H1 (cell line): ENCODE results near the gene TFG.
"Not testable (repeated sequence)": the region's sequence is repeated elsewhere in the genome, so short reads cannot be mapped to it uniquely, and the experiment has no call there.

Experiments
- CREB1 ChIP-seq: IDR thresholded peaks from 2 replicates; pipeline ENCODE4 v1.6.1; 2012; ENCODE audit warnings: inconsistent platforms
- CTCF ChIP-seq, 3 experiments: IDR thresholded peaks; 1 replicate in 2 of 3; 2 replicates in 1 of 3; pipeline versions ENCODE4 v1.5.1 to v1.6.1; 2011; ENCODE audit warnings: low read length in 3 of 3, mild to moderate bottlenecking in 3 of 3, inconsistent platforms in 2 of 3, low read depth in 1 of 3, moderate library complexity in 1 of 3; ENCODE audit not compliant: insufficient read depth in 1 of 3; ENCODE audit errors: control extremely low read depth in 1 of 3
- EZH2 ChIP-seq: fragments of 200-600 bp; sonication (generic); IDR thresholded peaks from 2 replicates; pipeline ENCODE4 v1.7.1; 2012; ENCODE audit warnings: low read depth, mild to moderate bottlenecking, moderate library complexity, low read length, inconsistent platforms; ENCODE audit not compliant: severe bottlenecking
- POLR2A ChIP-seq, 2 experiments: IDR thresholded peaks; 1 replicate in 1 of 2; 2 replicates in 1 of 2; pipeline ENCODE4 v1.6.1; 2011; ENCODE audit warnings: low read depth in 2 of 2, low read length in 2 of 2, mild to moderate bottlenecking in 2 of 2; ENCODE audit errors: control extremely low read depth in 1 of 2
- SUZ12 ChIP-seq: fragments of 200-600 bp; sonication (generic); IDR thresholded peaks from 2 replicates; pipeline ENCODE4 v1.6.1; 2012; ENCODE audit warnings: mild to moderate bottlenecking, inconsistent platforms, low read length, moderate library complexity, mixed read lengths
- TAF1 ChIP-seq: IDR thresholded peaks from 2 replicates; pipeline ENCODE4 v1.6.1; 2011; ENCODE audit warnings: mild to moderate bottlenecking, low read depth, low read length
- TAF7 ChIP-seq: optimal IDR thresholded peaks from 2 replicates; pipeline ENCODE3; 2011; ENCODE audit warnings: low read depth, mild to moderate bottlenecking, inconsistent platforms, low read length, moderate library complexity, borderline replicate concordance
- ZNF274 ChIP-seq: IDR thresholded peaks from 2 replicates; pipeline ENCODE4 v1.7.0; 2012; ENCODE audit warnings: low read length, borderline replicate concordance; ENCODE audit errors: extremely low read depth

- TF ChIP-seq TAF7; POLR2A (IDR thresholded peaks at IDR 0.05; ENCODE audit: control extremely low read depth in 1 of 2, low read depth in 2 of 2, low read length in 2 of 2); TAF1; CREB1; CTCF (IDR thresholded peaks at IDR 0.05; ENCODE audit: control extremely low read depth in 1 of 3, insufficient read depth in 1 of 3, low read depth in 1 of 3, low read length in 3 of 3); ZNF274; EZH2; SUZ12: not testable (repeated sequence)
Observed at GRCh38 chr3:100666699-100667098, 42.6 kb upstream of the TFG start.
